Right renal pelvis (tissue), 4 donors: Measurements from ENCODE around the gene CORO7. TPM values are rescaled to one million over a fixed set of nuclear protein-coding genes. Genes with fewer than 3 reads are reported as not detected.

ENCODE experiments used
- DNase-seq, 4 donors: peaks; one replicate each; pipeline ENCODE4 v3.0.0-alpha.2; 2013; ENCODE audit warnings: low read depth in 4 of 4, low spot score in 3 of 4, missing footprints in 1 of 4
- polyA plus RNA-seq, 4 donors: library from polyadenylated mRNA; unstranded; fragments of 120-200 nt; gene quantifications; one replicate each; pipeline ENCODE4 v1.2.1, GENCODE V29; 2013; ENCODE audit not compliant: insufficient read length in 4 of 4

CORO7 gene
- polyA plus RNA-seq, 4 donors: 15.1 to 22.0 (median 16.9) TPM

- DNase-seq: no peak
Observed at GRCh38 chr16:4426722-4427372, 10.5 kb upstream of the CORO7 start.

- DNase-seq: no peak
Observed at GRCh38 chr16:4426021-4426684, 9.8 kb upstream of the CORO7 start.

GRCh38 chr16:4425378-4426020 lies 9.1 kb upstream of the CORO7 start, which contains the start of gene DNAJA3:
Gene DNAJA3 (plus strand): TSS chr16:4425868. CDS start chr16:4425882, 14 bp downstream.
- peak; percentile 85 to 98 (median 88) for DNase-seq

GRCh38 chr16:4420505-4421105 lies 4.2 kb upstream of the CORO7 start:
- DNase-seq: no peak

GRCh38 chr16:4419402-4419959 lies 3.1 kb upstream of the CORO7 start:
- DNase-seq: no peak

- no peak for DNase-seq
Observed at GRCh38 chr16:4415538-4416199, 727 bp downstream of the CORO7 start.

GRCh38 chr16:4414187-4414917 lies 2.0 kb downstream of the CORO7 start:
- no peak for DNase-seq

GRCh38 chr16:4412854-4413253 lies 3.5 kb downstream of the CORO7 start:
- no peak for DNase-seq

GRCh38 chr16:4412159-4412558 lies 4.2 kb downstream of the CORO7 start:
- no peak for DNase-seq

GRCh38 chr16:4411684-4412083 lies 4.7 kb downstream of the CORO7 start:
- no peak for DNase-seq

GRCh38 chr16:4410335-4411075 lies 5.9 kb downstream of the CORO7 start:
- DNase-seq: peak in 2 of 4 donors; percentile 57 to 71

- no peak for DNase-seq
Observed at GRCh38 chr16:4409081-4409932, 7.1 kb downstream of the CORO7 start.

GRCh38 chr16:4408323-4408690 lies 8.1 kb downstream of the CORO7 start:
- no peak for DNase-seq

- DNase-seq: no peak
Observed at GRCh38 chr16:4407543-4408322, 8.7 kb downstream of the CORO7 start.

- no peak for DNase-seq
Observed at GRCh38 chr16:4404967-4405696, 11.3 kb downstream of the CORO7 start.

GRCh38 chr16:4404247-4404966 lies 12.0 kb downstream of the CORO7 start:
- DNase-seq: no peak
